Measurements from ENCODE around the gene ZNF467.

Gene ZNF467

DNA sequence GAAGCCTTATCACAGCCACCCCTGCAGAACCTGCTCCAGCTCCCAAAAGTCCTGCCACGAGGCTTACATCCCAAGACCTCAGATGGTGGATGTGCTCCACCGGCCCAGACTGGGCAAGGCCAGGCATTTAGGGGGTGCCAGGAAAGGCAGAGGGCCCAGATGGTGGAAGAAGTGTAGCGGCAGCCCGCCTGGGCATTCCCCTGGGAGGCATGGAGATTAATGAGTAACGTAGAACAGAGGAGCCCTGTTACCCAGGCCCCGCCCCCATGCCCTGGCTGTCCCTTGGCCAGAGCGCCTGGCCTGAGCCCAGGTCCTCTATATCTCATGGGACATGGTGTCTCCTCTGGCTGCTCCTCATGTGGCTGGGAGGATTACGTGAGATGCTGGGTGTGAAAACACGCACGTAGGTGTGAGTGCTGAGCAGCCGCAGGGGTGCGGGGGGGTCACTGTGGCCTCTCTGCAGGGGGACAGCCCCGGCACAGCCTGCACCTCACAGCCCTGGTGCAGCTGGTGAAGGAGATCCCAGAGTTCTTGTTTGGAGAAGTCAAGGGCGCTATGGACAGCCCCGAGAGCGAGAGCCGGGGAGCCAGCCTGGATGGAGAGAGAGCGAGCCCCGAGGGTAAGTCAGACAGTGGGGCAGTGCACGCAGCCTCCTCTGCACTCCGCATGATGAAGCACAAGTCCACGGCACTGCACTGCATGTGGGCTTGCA is 52.9 kb downstream of the ZNF467 start:
- Mint-ChIP-seq H3K4me3 (no peak overlapping the region), H3K27me3 (ENCODE audit: low read depth) (no peaks in the 10 kb centered on the region), H3K9me3 (no peaks in the 10 kb centered on the region), H3K4me1 (ENCODE audit: low read depth) (peaks cover 8% of the 10 kb centered on the region), H3K36me3 (ENCODE audit: low read depth) (no peaks in the 10 kb centered on the region), H3K27ac (no peak overlapping the region)

GRCh38 chr7:149719912-149720335 is 53.5 kb downstream of the ZNF467 start:
- no peaks in the 10 kb centered on the region for H3K27me3 Mint-ChIP-seq (ENCODE audit: low read depth)

DNA sequence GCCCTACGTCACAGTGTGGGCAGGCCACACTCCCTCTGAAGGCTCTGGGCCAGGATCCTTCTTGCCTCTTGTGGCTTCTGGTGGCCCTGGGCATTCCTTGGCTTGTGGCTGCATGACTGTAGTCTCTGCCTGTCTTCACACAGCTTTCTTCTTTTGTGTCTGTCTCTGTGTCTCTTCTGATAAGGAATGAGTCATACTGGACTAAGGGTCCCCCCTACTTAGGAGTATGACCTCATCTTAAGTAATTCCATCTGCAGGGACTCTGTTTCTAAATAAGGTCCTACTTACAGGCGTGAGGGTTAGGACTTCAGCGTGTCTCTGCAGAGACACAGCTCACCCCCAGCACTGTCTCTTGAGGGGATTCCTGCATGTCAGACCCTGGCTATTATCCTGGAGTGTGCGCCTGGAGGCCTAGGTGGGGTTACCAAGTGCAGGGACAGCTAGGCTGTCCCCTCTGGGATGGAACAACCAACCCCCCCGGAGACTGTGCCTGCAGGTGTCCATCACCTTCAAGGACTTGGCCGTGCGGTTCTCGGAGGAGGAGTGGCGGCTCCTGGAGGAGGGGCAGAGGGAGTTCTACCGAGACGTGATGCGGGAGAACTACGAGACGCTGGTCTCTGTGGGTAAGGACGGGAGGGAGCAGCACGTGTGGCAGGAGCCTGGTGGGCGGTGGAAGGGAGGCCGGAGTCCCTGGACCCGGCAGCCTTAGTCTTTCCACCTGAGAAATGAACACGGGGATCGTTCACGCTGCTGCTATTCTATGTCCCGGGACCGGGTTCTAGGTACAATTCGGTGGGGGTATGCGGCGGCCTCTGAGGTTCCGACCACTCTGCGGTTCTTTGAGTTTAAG is 54.1 kb downstream of the ZNF467 start:
- H3K4me3 Mint-ChIP-seq, result no peak overlapping the region
- H3K27ac Mint-ChIP-seq, result no peak overlapping the region
- H3K36me3 Mint-ChIP-seq (ENCODE audit: low read depth), result no peaks in the 10 kb centered on the region
- peaks cover 13% of the 10 kb centered on the region for H3K4me1 Mint-ChIP-seq (ENCODE audit: low read depth)
- H3K9me3 Mint-ChIP-seq, result no peaks in the 10 kb centered on the region
- no peaks in the 10 kb centered on the region for H3K27me3 Mint-ChIP-seq (ENCODE audit: low read depth)

More at GRCh38 chr7:149719912-149720335, 53.5 kb downstream of the ZNF467 start:
- Mint-ChIP-seq H3K27ac (no peak overlapping the region), H3K9me3 (no peaks in the 10 kb centered on the region), H3K4me1 (ENCODE audit: low read depth) (peaks cover 13% of the 10 kb centered on the region), H3K4me3 (no peak overlapping the region), H3K36me3 (ENCODE audit: low read depth) (no peaks in the 10 kb centered on the region)

GRCh38 chr7:149718730-149719049 is 54.7 kb downstream of the ZNF467 start:
- Mint-ChIP-seq H3K9me3 (no peaks in the 10 kb centered on the region), H3K27ac (no peak overlapping the region), H3K4me3 (no peak overlapping the region), H3K27me3 (ENCODE audit: low read depth) (no peaks in the 10 kb centered on the region), H3K36me3 (ENCODE audit: low read depth) (no peaks in the 10 kb centered on the region), H3K4me1 (ENCODE audit: low read depth) (peaks cover 13% of the 10 kb centered on the region)

- H3K4me3 Mint-ChIP-seq, result no peak overlapping the region
- H3K27ac Mint-ChIP-seq, result no peak overlapping the region
- no peaks in the 10 kb centered on the region for H3K9me3 Mint-ChIP-seq
- H3K36me3 Mint-ChIP-seq (ENCODE audit: low read depth), result no peaks in the 10 kb centered on the region
- H3K27me3 Mint-ChIP-seq (ENCODE audit: low read depth), result no peaks in the 10 kb centered on the region
- H3K4me1 Mint-ChIP-seq (ENCODE audit: low read depth), result peaks cover 13% of the 10 kb centered on the region
Measured at GRCh38 chr7:149717481-149717880, 55.9 kb downstream of the ZNF467 start.

- no peak overlapping the region for H3K27ac Mint-ChIP-seq
Measured at GRCh38 chr7:149716932-149717307, 56.5 kb downstream of the ZNF467 start.

GRCh38 chr7:149716007-149716931 is 57.1 kb downstream of the ZNF467 start:
- H3K9me3 Mint-ChIP-seq, result peaks cover 8% of the 10 kb centered on the region
- peak overlapping the region; percentile 8 for H3K27ac Mint-ChIP-seq
- peak overlapping the region; percentile 81 for H3K4me3 Mint-ChIP-seq

More at GRCh38 chr7:149716932-149717307, 56.5 kb downstream of the ZNF467 start:
- no peaks in the 10 kb centered on the region for H3K27me3 Mint-ChIP-seq (ENCODE audit: low read depth)
- no peaks in the 10 kb centered on the region for H3K36me3 Mint-ChIP-seq (ENCODE audit: low read depth)
- H3K9me3 Mint-ChIP-seq, result peaks cover 1% of the 10 kb centered on the region
- peaks cover 13% of the 10 kb centered on the region for H3K4me1 Mint-ChIP-seq (ENCODE audit: low read depth)
- peak overlapping the region; percentile 10 for H3K4me3 Mint-ChIP-seq

GRCh38 chr7:149715476-149715875 is 57.9 kb downstream of the ZNF467 start:
- Mint-ChIP-seq H3K4me1 (ENCODE audit: low read depth) (peaks cover 13% of the 10 kb centered on the region), H3K9me3 (peaks cover 16% of the 10 kb centered on the region), H3K36me3 (ENCODE audit: low read depth) (peaks cover 5% of the 10 kb centered on the region), H3K27ac (peak overlapping the region; percentile 67), H3K27me3 (ENCODE audit: low read depth) (peaks cover 3% of the 10 kb centered on the region), H3K4me3 (peak overlapping the region; percentile 81)

More at GRCh38 chr7:149716007-149716931, 57.1 kb downstream of the ZNF467 start:
- no peaks in the 10 kb centered on the region for H3K27me3 Mint-ChIP-seq (ENCODE audit: low read depth)
- no peaks in the 10 kb centered on the region for H3K36me3 Mint-ChIP-seq (ENCODE audit: low read depth)
- H3K4me1 Mint-ChIP-seq (ENCODE audit: low read depth), result peaks cover 13% of the 10 kb centered on the region

- Mint-ChIP-seq H3K27me3 (ENCODE audit: low read depth) (peaks cover 3% of the 10 kb centered on the region), H3K36me3 (ENCODE audit: low read depth) (peaks cover 5% of the 10 kb centered on the region), H3K27ac (peak overlapping the region; percentile 67), H3K4me1 (ENCODE audit: low read depth) (peaks cover 13% of the 10 kb centered on the region), H3K4me3 (peak overlapping the region; percentile 81), H3K9me3 (peaks cover 19% of the 10 kb centered on the region)
Measured at GRCh38 chr7:149714910-149715471, 58.4 kb downstream of the ZNF467 start.
